Mesendoderm (in vitro differentiated cells): ENCODE data around the gene RPS6KA5.
"Not testable (repeated sequence)": the region's sequence is repeated elsewhere in the genome, so short reads cannot be mapped to it uniquely, and the experiment has no call there.

Experiments
- DNase-seq: peaks from one replicate; pipeline ENCODE4 v3.0.0; 2013
- H2AK5ac ChIP-seq: 2 replicates; pipeline ENCODE4 v1.6.1; 2013; ENCODE audit warnings: low read length, inconsistent platforms
- H2BK120ac ChIP-seq: 2 replicates; pipeline ENCODE4 v1.6.1; 2013; ENCODE audit warnings: low read depth, mild to moderate bottlenecking, low read length, moderate library complexity, mixed read lengths
- H2BK15ac ChIP-seq: replicated peaks from 2 replicates; pipeline ENCODE4 v1.6.1; 2013; ENCODE audit warnings: low read depth, mild to moderate bottlenecking, moderate library complexity
- H2BK5ac ChIP-seq: 2 replicates; pipeline ENCODE4 v1.6.1; 2013; ENCODE audit warnings: low read length, inconsistent platforms
- H3K18ac ChIP-seq: 2 replicates; pipeline ENCODE4 v1.6.1; 2013; ENCODE audit warnings: mild to moderate bottlenecking, low read length, mixed read lengths
- H3K23ac ChIP-seq: one replicate; pipeline ENCODE4 v1.6.1; 2013; ENCODE audit warnings: low read length
- H3K27ac ChIP-seq: 2 replicates; pipeline ENCODE4 v1.5.1; 2013; ENCODE audit warnings: low read depth, mild to moderate bottlenecking, inconsistent platforms, low read length, moderate library complexity
- H3K27me3 ChIP-seq: 2 replicates; pipeline ENCODE4 v1.6.1; 2013; ENCODE audit warnings: low read length, control low read depth, mild to moderate bottlenecking, inconsistent platforms; ENCODE audit not compliant: insufficient read depth, poor library complexity
- H3K36me3 ChIP-seq: 2 replicates; pipeline ENCODE4 v1.6.1; 2013; ENCODE audit warnings: low read length, inconsistent platforms; ENCODE audit not compliant: control insufficient read depth, insufficient read depth
- H3K4ac ChIP-seq: one replicate; pipeline ENCODE4 v1.6.1; 2013; ENCODE audit warnings: low read depth, mild to moderate bottlenecking, low read length, moderate library complexity
- H3K4me1 ChIP-seq: 2 replicates; pipeline ENCODE4 v1.6.1; 2013; ENCODE audit warnings: low read depth, low read length, inconsistent platforms; ENCODE audit not compliant: control insufficient read depth
- H3K4me2 ChIP-seq: 2 replicates; pipeline ENCODE4 v1.6.1; 2013; ENCODE audit warnings: low read length
- H3K4me3 ChIP-seq: 2 replicates; pipeline ENCODE4 v1.5.1; 2013; ENCODE audit warnings: mild to moderate bottlenecking, low read length
- H3K56ac ChIP-seq: one replicate; pipeline ENCODE4 v1.6.1; 2013; ENCODE audit warnings: low read length
- H3K79me1 ChIP-seq: 2 replicates; pipeline ENCODE4 v1.6.1; 2013; ENCODE audit warnings: low read length, inconsistent platforms
- H3K79me2 ChIP-seq: 2 replicates; pipeline ENCODE4 v1.6.1; 2013; ENCODE audit warnings: mild to moderate bottlenecking, low read length; ENCODE audit not compliant: control insufficient read depth, insufficient read depth
- H3K9ac ChIP-seq: 2 replicates; pipeline ENCODE4 v1.6.1; 2013; ENCODE audit warnings: low read length, inconsistent platforms
- H4K5ac ChIP-seq: one replicate; pipeline ENCODE4 v1.6.1; 2013; ENCODE audit warnings: low read length
- H4K8ac ChIP-seq: one replicate; pipeline ENCODE4 v1.6.1; 2013; ENCODE audit warnings: low read depth, mild to moderate bottlenecking, control low read depth, low read length, moderate library complexity
- WGBS: extraction: QIAGEN DNeasy Blood & Tissue Kit; methylation state at CpG from one replicate; pipeline ENCODE4 v1.1.7; 2013; ENCODE audit warnings: low lambda C conversion rate, missing lambda C conversion rate; ENCODE audit not compliant: insufficient coverage; ENCODE audit errors: extremely low coverage; 5-methylcytosine and 5-hydroxymethylcytosine counted together

RPS6KA5 gene

GRCh38 chr14:90866833-90867232 lies 193.6 kb downstream of the RPS6KA5 start:
- no peak overlapping the region for H3K4me2 ChIP-seq
- no peak overlapping the region for H2BK15ac ChIP-seq
- H3K9ac ChIP-seq, result no peak overlapping the region
- H4K5ac ChIP-seq, result no peak overlapping the region
- H2AK5ac ChIP-seq, result no peak overlapping the region
- no peaks in the 10 kb centered on the region for H3K79me1 ChIP-seq
- DNase-seq, result no peak
- H3K18ac ChIP-seq, result no peak overlapping the region
- no peak overlapping the region for H2BK5ac ChIP-seq
- H4K8ac ChIP-seq, result no peak overlapping the region
- no peaks in the 10 kb centered on the region for H3K4me1 ChIP-seq
- no peak overlapping the region for H2BK120ac ChIP-seq
- H3K4ac ChIP-seq, result no peak overlapping the region
- H3K27me3 ChIP-seq, result no peaks in the 10 kb centered on the region
- no peak overlapping the region for H3K4me3 ChIP-seq
- H3K27ac ChIP-seq, result no peak overlapping the region
- H3K23ac ChIP-seq, result no peak overlapping the region
- no peaks in the 10 kb centered on the region for H3K36me3 ChIP-seq
- H3K79me2 ChIP-seq, result no peaks in the 10 kb centered on the region
- H3K56ac ChIP-seq, result no peak overlapping the region

DNA sequence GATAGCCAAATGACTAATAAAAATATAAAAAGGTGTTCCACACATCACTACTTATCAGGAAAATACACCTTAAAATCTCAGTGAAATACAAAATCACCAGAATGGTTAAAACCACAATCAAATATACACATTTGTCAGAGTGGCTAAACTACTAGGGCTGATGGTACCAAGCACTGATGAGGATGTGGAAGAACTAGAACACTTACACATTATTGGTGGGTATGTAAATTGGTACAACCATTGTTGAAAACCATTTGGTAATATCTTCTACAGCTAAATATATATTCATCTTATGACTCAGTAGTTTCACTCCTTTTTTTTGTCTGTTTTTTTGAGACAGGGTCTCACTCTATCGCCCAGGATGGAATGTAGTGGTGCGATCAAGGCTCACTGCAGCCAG lies 195.7 kb downstream of the RPS6KA5 start:
- Histone ChIP-seq H3K4ac (no peak overlapping the region), H2BK120ac (no peak overlapping the region), H3K27me3 (no peaks in the 10 kb centered on the region), H3K4me1 (no peaks in the 10 kb centered on the region), H2AK5ac (no peak overlapping the region), H3K4me2 (no peak overlapping the region), H4K8ac (no peak overlapping the region), H3K27ac (no peak overlapping the region), H3K4me3 (no peak overlapping the region), H3K23ac (no peak overlapping the region), H3K36me3 (no peaks in the 10 kb centered on the region), H2BK15ac (no peak overlapping the region), H4K5ac (no peak overlapping the region), H3K79me2 (no peaks in the 10 kb centered on the region), H3K9ac (no peak overlapping the region), H3K18ac (no peak overlapping the region), H3K56ac (no peak overlapping the region), H3K79me1 (no peaks in the 10 kb centered on the region), H2BK5ac (no peak overlapping the region)
- DNase-seq, result no peak
- WGBS, result no CpG with 5 or more reads among the region's 2 CpGs

DNA sequence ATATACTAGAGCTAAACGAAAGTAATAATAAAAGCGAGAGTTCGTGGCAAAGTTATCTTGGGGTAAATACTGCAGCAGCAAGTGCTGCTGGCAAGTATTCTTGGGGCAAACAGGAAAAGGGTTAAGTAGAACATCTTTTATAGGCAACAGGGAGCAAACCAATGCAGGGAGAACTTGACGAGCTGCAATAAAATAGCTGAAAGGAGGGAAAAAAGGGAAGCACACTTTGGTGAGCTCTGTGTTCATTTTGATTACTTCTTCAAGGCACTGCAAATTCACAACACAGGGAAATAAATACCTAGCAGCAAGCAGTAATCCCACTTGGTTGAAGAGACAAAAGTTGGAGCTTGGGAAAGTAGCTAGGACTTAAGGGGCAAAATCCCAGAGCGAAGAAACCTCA lies 201.9 kb downstream of the RPS6KA5 start:
- H3K79me1 ChIP-seq, result no peaks in the 10 kb centered on the region
- no peak overlapping the region for H2BK15ac ChIP-seq
- H3K56ac ChIP-seq, result no peak overlapping the region
- H3K23ac ChIP-seq, result no peak overlapping the region
- H3K27me3 ChIP-seq, result no peaks in the 10 kb centered on the region
- DNase-seq, result no peak
- H2AK5ac ChIP-seq, result no peak overlapping the region
- no peak overlapping the region for H4K5ac ChIP-seq
- no peak overlapping the region for H3K9ac ChIP-seq
- H3K4me1 ChIP-seq, result no peaks in the 10 kb centered on the region
- H3K79me2 ChIP-seq, result no peaks in the 10 kb centered on the region
- H3K18ac ChIP-seq, result no peak overlapping the region
- H3K36me3 ChIP-seq, result no peaks in the 10 kb centered on the region
- no peak overlapping the region for H3K4ac ChIP-seq
- H3K4me3 ChIP-seq, result no peak overlapping the region
- H3K27ac ChIP-seq, result no peak overlapping the region
- H2BK5ac ChIP-seq, result no peak overlapping the region
- H3K4me2 ChIP-seq, result no peak overlapping the region
- no CpG with 5 or more reads among the region's 5 CpGs for WGBS
- H2BK120ac ChIP-seq, result no peak overlapping the region
- no peak overlapping the region for H4K8ac ChIP-seq

- H2BK5ac ChIP-seq, result no peak overlapping the region
- no peak overlapping the region for H3K9ac ChIP-seq
- WGBS, result no CpG with 5 or more reads among the region's 6 CpGs
- no peak overlapping the region for H3K18ac ChIP-seq
- no peak overlapping the region for H3K4me2 ChIP-seq
- no peak overlapping the region for H2BK15ac ChIP-seq
- no peaks in the 10 kb centered on the region for H3K36me3 ChIP-seq
- no peak overlapping the region for H3K23ac ChIP-seq
- H4K5ac ChIP-seq, result no peak overlapping the region
- no peak overlapping the region for H3K27ac ChIP-seq
- no peaks in the 10 kb centered on the region for H3K4me1 ChIP-seq
- no peak overlapping the region for H3K56ac ChIP-seq
- H2BK120ac ChIP-seq, result no peak overlapping the region
- no peaks in the 10 kb centered on the region for H3K79me2 ChIP-seq
- no peaks in the 10 kb centered on the region for H3K79me1 ChIP-seq
- no peak overlapping the region for H3K4me3 ChIP-seq
- no peak overlapping the region for H3K4ac ChIP-seq
- H2AK5ac ChIP-seq, result no peak overlapping the region
- no peak for DNase-seq
- no peaks in the 10 kb centered on the region for H3K27me3 ChIP-seq
- H4K8ac ChIP-seq, result no peak overlapping the region
Observed at GRCh38 chr14:90857866-90858265, 202.6 kb downstream of the RPS6KA5 start.

GRCh38 chr14:90856115-90856514 lies 204.3 kb downstream of the RPS6KA5 start:
- not testable (repeated sequence) for H2BK15ac ChIP-seq

DNA sequence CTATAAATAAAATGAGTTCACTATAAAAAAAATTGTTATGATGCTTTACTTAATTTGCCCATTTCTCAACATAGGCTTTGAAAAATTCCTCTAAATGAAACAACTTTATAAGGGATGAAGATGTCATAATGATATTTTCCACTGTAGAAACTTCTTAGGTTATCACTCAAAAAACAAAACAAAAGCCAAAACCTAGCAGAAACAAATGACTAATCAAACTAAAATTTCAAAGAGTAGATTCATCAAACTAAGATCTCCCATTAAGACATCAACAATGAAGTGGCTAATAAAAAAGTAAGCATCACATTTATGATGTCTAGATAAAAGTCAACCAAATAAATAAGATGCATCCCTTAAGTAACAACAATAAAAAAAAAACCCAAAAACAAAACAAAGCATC lies 207.3 kb downstream of the RPS6KA5 start:
- Histone ChIP-seq H3K9ac (no peak overlapping the region), H3K56ac (no peak overlapping the region), H3K79me2 (no peaks in the 10 kb centered on the region), H3K27ac (no peak overlapping the region), H2BK120ac (no peak overlapping the region), H2BK15ac (no peak overlapping the region), H3K4me1 (no peaks in the 10 kb centered on the region), H3K27me3 (no peaks in the 10 kb centered on the region), H3K4me2 (no peak overlapping the region), H3K79me1 (no peaks in the 10 kb centered on the region), H3K18ac (no peak overlapping the region), H3K23ac (no peak overlapping the region), H3K4ac (no peak overlapping the region), H4K8ac (no peak overlapping the region), H3K4me3 (no peak overlapping the region), H4K5ac (no peak overlapping the region), H3K36me3 (no peaks in the 10 kb centered on the region), H2AK5ac (no peak overlapping the region), H2BK5ac (no peak overlapping the region)
- DNase-seq, result no peak

More at GRCh38 chr14:90856115-90856514, 204.3 kb downstream of the RPS6KA5 start:
- H2BK5ac ChIP-seq, H3K4me1 ChIP-seq, H4K8ac ChIP-seq, H3K79me2 ChIP-seq, H2BK120ac ChIP-seq, H3K9ac ChIP-seq, H3K23ac ChIP-seq, H3K27me3 ChIP-seq, DNase-seq, H3K4me3 ChIP-seq, H3K56ac ChIP-seq, H3K18ac ChIP-seq, H3K4me2 ChIP-seq, H3K27ac ChIP-seq, H3K79me1 ChIP-seq, H3K4ac ChIP-seq, H2AK5ac ChIP-seq, H3K36me3 ChIP-seq, H4K5ac ChIP-seq: not testable (repeated sequence)
- no CpG with 5 or more reads among the region's 5 CpGs for WGBS
